Epithelial cell of proximal tubule (primary cell): Measurements from ENCODE around the gene PPP2R2D. TPM values are rescaled to one million over a fixed set of nuclear protein-coding genes. Genes with fewer than 3 reads are reported as not detected.

Source experiments
- DNase-seq: peaks from one replicate; pipeline ENCODE4 v3.0.0-alpha.2; 2011; ENCODE audit warnings: low read depth
- H3K4me3 ChIP-seq: 2 replicates; pipeline ENCODE4 v1.5.1; 2011; ENCODE audit warnings: low read depth, mild to moderate bottlenecking, low read length
- CTCF ChIP-seq: conservative IDR thresholded peaks from 2 replicates; pipeline ENCODE4 v1.5.1; 2012; ENCODE audit warnings: low read depth, mild to moderate bottlenecking, low read length
- total RNA-seq: library from RNA; depleted of rRNA; stranded (reverse); fragments of >200 nt; gene quantifications from 2 replicates; pipeline ENCODE4 v1.2.3, GENCODE V29; 2015

Gene PPP2R2D
- total RNA-seq, 1 donor from 2014 or later = 28.6 TPM

GRCh38 chr10:131998845-131999681, 98.3 kb downstream of the PPP2R2D start:
- TF ChIP-seq CTCF = no peak
- H3K4me3 ChIP-seq = no peak overlapping the region
- no peak for DNase-seq

DNA sequence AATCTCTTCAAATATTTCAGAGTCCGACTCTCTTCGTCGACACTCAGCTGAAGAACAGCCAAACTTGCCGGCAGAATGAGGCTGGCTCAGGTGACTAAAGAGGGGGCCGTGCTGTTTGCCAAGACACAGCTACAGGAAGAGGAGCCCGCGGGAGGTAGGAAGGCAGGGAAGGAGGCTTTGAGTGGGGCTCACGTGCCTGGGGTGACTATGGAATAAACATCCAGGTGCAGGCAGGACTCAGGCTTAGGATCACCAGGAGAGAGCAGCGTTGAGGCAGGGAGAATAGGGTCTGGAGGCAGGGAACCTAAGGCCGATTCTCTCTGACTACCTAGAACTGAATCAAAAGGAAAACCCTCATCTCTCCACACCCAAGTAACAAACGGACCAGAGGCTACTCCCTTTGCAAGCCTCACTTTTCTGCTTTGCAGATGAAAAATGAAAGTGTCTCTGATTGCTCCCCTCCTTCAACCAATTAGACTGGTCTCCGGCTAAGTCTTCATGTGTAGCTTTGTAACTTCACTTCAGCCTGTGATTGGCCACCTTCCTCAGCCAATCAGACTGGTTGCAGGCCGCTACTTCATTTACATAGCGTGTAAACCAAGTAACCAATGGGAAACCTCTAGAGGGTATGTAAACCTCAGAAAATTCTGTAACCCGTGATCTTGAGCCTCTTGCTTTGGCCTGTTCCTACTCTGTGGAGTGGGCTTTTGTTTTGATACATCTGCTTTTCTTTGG, 100.6 kb downstream of the PPP2R2D start:
- no peak overlapping the region for H3K4me3 ChIP-seq
- TF ChIP-seq CTCF = peak; percentile 33
- no peak for DNase-seq

DNA sequence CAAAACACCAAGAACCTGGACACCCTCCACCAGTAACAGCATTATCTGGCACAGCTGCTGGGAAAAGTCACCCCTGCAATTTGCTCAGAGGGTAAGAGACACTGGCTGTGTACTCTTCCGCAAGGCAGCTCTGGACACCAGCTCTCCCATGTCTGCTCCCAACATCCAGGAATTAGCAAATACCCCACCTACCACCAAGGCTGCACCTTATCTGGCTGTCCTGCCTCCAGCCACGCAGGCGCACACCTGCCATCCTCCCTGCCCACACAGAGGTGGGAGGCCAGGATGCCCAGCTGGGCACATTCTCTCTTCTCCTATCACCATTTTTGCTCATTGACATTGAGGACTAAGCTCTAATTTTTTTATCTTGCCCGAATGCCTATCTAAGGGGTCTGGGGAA, 101.2 kb downstream of the PPP2R2D start:
- no peak for DNase-seq
- no peak overlapping the region for H3K4me3 ChIP-seq
- no peak for TF ChIP-seq CTCF

DNA sequence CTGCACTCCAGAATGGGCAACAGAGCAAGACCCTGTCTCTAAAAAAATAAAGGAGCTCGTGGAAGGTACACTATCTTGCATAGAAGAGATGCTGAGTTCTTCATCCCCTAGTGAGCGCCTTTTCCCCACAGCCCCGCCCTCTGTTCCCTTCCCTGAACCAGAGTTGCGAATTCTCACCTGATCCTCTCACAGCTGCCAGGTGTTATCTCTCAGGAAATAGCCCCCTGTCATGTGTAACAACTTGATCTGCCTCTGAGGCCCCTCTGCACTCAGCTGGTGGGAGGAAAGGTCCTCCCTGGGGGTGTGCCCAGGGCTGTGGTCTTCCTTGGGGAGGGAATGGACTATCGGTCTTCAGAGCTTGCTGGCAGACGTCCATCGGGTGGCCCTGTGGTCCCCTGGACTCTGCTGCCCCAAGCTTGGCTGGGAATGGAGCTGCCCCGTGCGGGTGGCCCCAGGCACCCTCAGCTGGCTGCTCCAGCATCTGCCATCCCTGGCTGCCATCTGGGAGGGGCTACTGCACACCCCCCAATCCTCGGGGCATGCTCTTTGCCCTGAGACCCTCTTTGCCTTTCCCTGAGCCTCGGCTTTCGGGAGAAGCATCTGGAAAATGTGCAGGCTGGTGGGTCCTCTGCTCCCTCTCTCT, 102.6 kb downstream of the PPP2R2D start:
- DNase-seq = no peak
- no peak overlapping the region for H3K4me3 ChIP-seq
- TF ChIP-seq CTCF = no peak

DNA sequence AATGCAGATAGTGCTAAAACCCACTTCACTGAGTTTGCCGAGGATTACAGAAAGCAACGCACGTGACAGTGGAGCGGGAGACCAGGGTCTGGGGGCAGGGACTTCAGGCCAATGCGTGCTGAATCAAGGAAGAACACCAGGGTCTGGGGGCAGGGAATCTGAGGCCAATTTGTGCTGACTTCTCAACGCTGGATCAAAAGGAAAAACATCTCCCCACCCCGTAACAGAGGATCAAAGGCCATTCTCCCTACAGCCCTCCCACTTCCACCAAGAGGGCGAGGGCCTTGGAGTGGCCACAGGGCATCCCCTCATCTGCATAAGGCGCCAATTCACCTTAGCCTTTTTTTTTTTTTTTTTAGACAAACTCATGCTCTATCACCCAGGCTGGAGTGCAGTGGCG, 103.2 kb downstream of the PPP2R2D start:
- no peak for TF ChIP-seq CTCF
- no peak overlapping the region for H3K4me3 ChIP-seq
- DNase-seq = no peak

DNA sequence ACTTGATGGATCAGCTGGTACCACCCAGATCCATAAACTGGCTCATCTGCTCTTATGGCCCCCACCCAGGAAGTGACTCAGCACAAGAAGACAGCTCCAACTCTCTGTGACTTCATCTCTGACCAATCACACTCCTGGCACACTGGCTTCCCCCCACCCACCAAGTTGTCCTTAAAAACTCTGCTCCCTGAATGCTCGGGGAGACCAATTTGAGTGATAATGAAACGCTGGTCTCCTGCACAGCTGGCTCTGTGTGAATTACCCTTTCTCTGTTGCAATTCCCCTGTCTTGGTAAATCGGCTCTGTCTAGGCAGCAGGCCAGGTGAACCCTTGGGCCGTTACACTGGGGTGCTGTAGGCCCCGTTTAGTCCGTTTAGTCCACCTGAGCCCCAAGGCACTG, 104.3 kb downstream of the PPP2R2D start:
- no peak overlapping the region for H3K4me3 ChIP-seq
- no peak for DNase-seq
- TF ChIP-seq CTCF = no peak
